Uterus (tissue), 2 donors: ENCODE measurements around the gene C1orf74.

Experiments used
- POLR2A ChIP-seq, 2 donors: fragments of 450-650 bp; IDR thresholded peaks; one replicate each; pipeline ENCODE4 v1.6.1; 2016; ENCODE audit warnings: antibody characterized with exemption in 2 of 2, mild to moderate bottlenecking in 1 of 2, moderate library complexity in 1 of 2
- TF ChIP-seq, protein P1 (sequence below), 4 experiments: fragments of 200-600 bp in 2 of 4; fragments of 450-650 bp in 2 of 4; sonication (generic) in 2 of 4; IDR thresholded peaks; one replicate each; pipeline ENCODE4 v1.5.1; 2016 to 2019; ENCODE audit warnings: antibody characterized with exemption in 4 of 4, mild to moderate bottlenecking in 2 of 4, moderate library complexity in 1 of 4

DNA sequence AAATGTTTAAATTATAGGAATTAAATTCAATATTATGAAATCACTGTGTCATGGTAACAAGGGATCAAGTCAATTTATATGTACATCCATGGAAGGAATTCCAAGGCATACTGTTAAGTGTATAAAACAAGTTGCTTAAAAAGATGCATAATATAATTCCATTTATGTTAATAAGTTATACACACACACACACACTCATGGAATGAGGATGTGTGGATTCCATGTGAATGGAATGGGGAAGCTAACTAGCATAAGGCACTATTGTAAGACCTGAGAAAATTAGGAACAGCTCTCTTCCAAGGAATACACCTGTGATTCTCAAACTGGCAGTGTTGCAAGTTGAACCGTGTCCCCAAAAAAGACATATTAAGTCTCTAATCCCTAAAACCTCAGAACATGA lies 46.1 kb downstream of the C1orf74 start:
- TF ChIP-seq, protein P1, sequence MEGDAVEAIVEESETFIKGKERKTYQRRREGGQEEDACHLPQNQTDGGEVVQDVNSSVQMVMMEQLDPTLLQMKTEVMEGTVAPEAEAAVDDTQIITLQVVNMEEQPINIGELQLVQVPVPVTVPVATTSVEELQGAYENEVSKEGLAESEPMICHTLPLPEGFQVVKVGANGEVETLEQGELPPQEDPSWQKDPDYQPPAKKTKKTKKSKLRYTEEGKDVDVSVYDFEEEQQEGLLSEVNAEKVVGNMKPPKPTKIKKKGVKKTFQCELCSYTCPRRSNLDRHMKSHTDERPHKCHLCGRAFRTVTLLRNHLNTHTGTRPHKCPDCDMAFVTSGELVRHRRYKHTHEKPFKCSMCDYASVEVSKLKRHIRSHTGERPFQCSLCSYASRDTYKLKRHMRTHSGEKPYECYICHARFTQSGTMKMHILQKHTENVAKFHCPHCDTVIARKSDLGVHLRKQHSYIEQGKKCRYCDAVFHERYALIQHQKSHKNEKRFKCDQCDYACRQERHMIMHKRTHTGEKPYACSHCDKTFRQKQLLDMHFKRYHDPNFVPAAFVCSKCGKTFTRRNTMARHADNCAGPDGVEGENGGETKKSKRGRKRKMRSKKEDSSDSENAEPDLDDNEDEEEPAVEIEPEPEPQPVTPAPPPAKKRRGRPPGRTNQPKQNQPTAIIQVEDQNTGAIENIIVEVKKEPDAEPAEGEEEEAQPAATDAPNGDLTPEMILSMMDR (IDR thresholded peaks at IDR 0.05), result no peak
- no peak for TF ChIP-seq POLR2A (IDR thresholded peaks at IDR 0.05)
